GM19468 (cell line): Measurements from ENCODE around the gene DNAH3.

Experiments used
- ATAC-seq: cut with Tn5 transposase; IDR thresholded peaks from one replicate; pipeline ENCODE4 v1.9.1; 2021; ENCODE audit warnings: mild to moderate bottlenecking, moderate library complexity, moderate number of reproducible peaks; ENCODE audit not compliant: unreplicated experiment; ENCODE audit errors: extremely low read depth

The DNAH3 gene

GRCh38 chr16:20897253-20897897 is 253.3 kb downstream of the DNAH3 start:
- no peak for ATAC-seq

- no peak for ATAC-seq
Observed at GRCh38 chr16:20894388-20894787, 256.3 kb downstream of the DNAH3 start.

- no peak for ATAC-seq
Observed at GRCh38 chr16:20889625-20890275, 260.9 kb downstream of the DNAH3 start.

- ATAC-seq: no peak
Observed at GRCh38 chr16:20887207-20887606, 263.4 kb downstream of the DNAH3 start.

GRCh38 chr16:20886320-20886719 is 264.3 kb downstream of the DNAH3 start:
- ATAC-seq: no peak

- ATAC-seq: no peak
Observed at GRCh38 chr16:20884240-20884556, 266.4 kb downstream of the DNAH3 start.

GRCh38 chr16:20883554-20884239 is 266.9 kb downstream of the DNAH3 start:
- no peak for ATAC-seq
